ENCODE measurements around the gene RAPGEF4. TPM values are rescaled to one million over a fixed set of nuclear protein-coding genes. Genes with fewer than 3 reads are reported as not detected.

The RAPGEF4 gene
- total and polyA plus RNA-seq, 2 of the 8 experiments (the other 6 are each of a cell fraction or from before 2014, with no cell fraction given) = 1.2 to 2.6 TPM

DNA sequence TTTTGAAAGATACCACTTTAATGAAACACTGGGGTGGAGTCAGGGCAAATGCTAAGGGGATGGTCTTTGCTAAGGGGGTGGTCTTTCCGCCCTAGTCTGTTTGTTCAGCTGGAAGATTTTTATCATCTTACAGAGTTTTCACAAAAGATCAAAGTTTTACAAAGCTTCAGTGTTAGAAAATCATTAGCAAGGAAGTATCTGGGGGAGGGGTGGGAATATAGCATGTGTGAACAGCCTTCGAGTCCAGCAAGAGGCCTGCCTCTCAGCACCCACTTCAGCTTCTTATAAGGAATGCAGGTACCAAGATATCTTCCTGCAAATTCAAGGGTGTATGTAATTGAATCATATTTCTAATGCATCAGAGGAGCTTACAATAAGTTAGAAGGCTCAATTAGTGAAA lies 112.9 kb downstream of the RAPGEF4 start:
- H4K8ac ChIP-seq (ENCODE audit: extremely low read depth, insufficient read depth, low read length) = no peak overlapping the region
- no peak overlapping the region for H3K56ac ChIP-seq (replicated peaks; ENCODE audit: insufficient read length, low read depth, low read length)
- no peaks in the 10 kb centered on the region for H3K4me1 ChIP-seq (replicated peaks in 1 of 4; ENCODE audit: control insufficient read depth in 3 of 4, insufficient read depth in 4 of 4, low read length in 3 of 4)
- no peaks in the 10 kb centered on the region for H3K23me2 ChIP-seq (ENCODE audit: low read depth, low read length)
- no peak overlapping the region for H3K27ac ChIP-seq (ENCODE audit: low read depth, low read length)
- H2BK20ac ChIP-seq (ENCODE audit: low read length) = no peak overlapping the region
- no peaks in the 10 kb centered on the region for H3K79me2 ChIP-seq (ENCODE audit: control insufficient read depth in 1 of 2, insufficient read depth in 2 of 2, low read length in 2 of 2)
- H3K4me2 ChIP-seq (ENCODE audit: insufficient read depth in 1 of 2, low read depth in 2 of 2, low read length in 2 of 2) = no peak overlapping the region
- no peak overlapping the region for H4K91ac ChIP-seq (replicated peaks; ENCODE audit: insufficient read length, low read length)
- no peak overlapping the region for H3K9ac ChIP-seq (replicated peaks in 1 of 4; ENCODE audit: extremely low read depth in 1 of 4, low read depth in 3 of 4, low read length in 3 of 4)
- no peak overlapping the region for H3K23ac ChIP-seq (ENCODE audit: insufficient read length)
- H2BK5ac ChIP-seq (ENCODE audit: low read depth, low read length) = no peak overlapping the region
- H3K79me1 ChIP-seq (ENCODE audit: low read depth, low read length) = no peaks in the 10 kb centered on the region
- H3K4me3 ChIP-seq (ENCODE audit: extremely low read depth in 1 of 4, insufficient read depth in 2 of 4, low read depth in 3 of 4, low read length in 4 of 4) = no peak overlapping the region
- no peak overlapping the region for H2BK120ac ChIP-seq (replicated peaks; ENCODE audit: low read depth, low read length)
- H3K36me3 ChIP-seq (ENCODE audit: control insufficient read depth in 2 of 4, insufficient read depth in 4 of 4, low read length in 3 of 4) = no peaks in the 10 kb centered on the region
- no peak overlapping the region for H2AK5ac ChIP-seq (ENCODE audit: low read depth, low read length)
- peaks cover 0 to 5% of the 10 kb centered on the region in 2 experiments; a peak in 2 of 4 replicates for H3K9me3 ChIP-seq (ENCODE audit: insufficient read depth in 2 of 2, low read depth in 1 of 2, low read length in 1 of 2)
- H3K4ac ChIP-seq (replicated peaks; ENCODE audit: insufficient read length, low read depth, low read length) = no peak overlapping the region
- H2BK12ac ChIP-seq (ENCODE audit: low read depth, low read length) = no peak overlapping the region
- WGBS, 2 experiments (ENCODE audit: extremely low coverage in 1 of 2, insufficient coverage in 1 of 2, insufficient read length in 1 of 2, insufficient replicate concordance in 2 of 2, low coverage in 1 of 2, low lambda C conversion rate in 2 of 2, missing lambda C conversion rate in 1 of 2) = 91% methylated on average over 2 of the region's 2 CpGs; no CpG with 5 or more reads in 1 of the 2 experiments
- no peak overlapping the region for H2BK15ac ChIP-seq (ENCODE audit: low read length)
- no peak overlapping the region for H4K5ac ChIP-seq (ENCODE audit: insufficient read length, low read depth, low read length)
- DNase-seq (ENCODE audit: low read depth in 1 of 2, low spot score in 2 of 2) (no peak), FAIRE-seq (no peak)
- no peaks in the 10 kb centered on the region for H3K27me3 ChIP-seq (replicated peaks in 1 of 4; ENCODE audit: control insufficient read depth in 3 of 4, extremely low read depth in 1 of 4, insufficient read depth in 3 of 4, low read length in 3 of 4)
- H3K14ac ChIP-seq (ENCODE audit: insufficient read length) = no peak overlapping the region
- TF ChIP-seq CBX8 (IDR thresholded peaks at IDR 0.05; ENCODE audit: borderline replicate concordance, low read depth, low read length) (no peak), YY1 (IDR thresholded peaks at IDR 0.05; ENCODE audit: low read depth, low read length) (no peak), POU5F1 (IDR thresholded peaks at IDR 0.05; ENCODE audit: low read depth, low read length) (no peak)
- H4K20me1 ChIP-seq (replicated peaks in 1 of 2; ENCODE audit: control insufficient read depth in 1 of 2, insufficient read depth in 2 of 2, low read length in 2 of 2) = no peaks in the 10 kb centered on the region
- ChIA-PET CTCF (ENCODE audit: partially characterized antibody) (interaction anchor here (0.5 to 1.4 kb wide), 4 partner anchors 11 to 1645 kb away, joined by 3 to 5 read pairs (median 3); no protein-coding TSS in a partner anchor), POLR2A (ENCODE audit: partially characterized antibody) (interaction anchor here (0.8 kb wide), 1 partner anchor 43 kb away, joined by 3 read pairs; no protein-coding TSS in a partner anchor)
- no peak overlapping the region for H3K18ac ChIP-seq (ENCODE audit: extremely low read depth, low read length)
- H2AFZ ChIP-seq (ENCODE audit: low read length) = no peak overlapping the region

Measured in H1 (cell line).